Pancreas (tissue), 10 donors: ENCODE results near the gene XCL1. TPM values are rescaled to one million over a fixed set of nuclear protein-coding genes. Genes with fewer than 3 reads are reported as not detected.

Experiments
- ATAC-seq, 4 donors: fragments of 200-7000 bp; cut with Tn5 transposase; one replicate each; pipeline versions ENCODE4 v1.8.0 to v1.9.1; 2020; ENCODE audit warnings: mild to moderate bottlenecking in 4 of 4, moderate library complexity in 4 of 4
- DNase-seq, 6 donors: peaks; one replicate each; pipeline ENCODE4 v3.0.0-alpha.2; 2020
- FAIRE-seq: peaks from 2 replicates; lab custom pipeline; 2012; peaks lifted over from hg19 to GRCh38; lab: Jason Lieb, UNC
- H3K27ac ChIP-seq, 4 donors: fragments of 200-600 bp; sonication (generic); 1 replicate in 3 of 4; 2 replicates in 1 of 4; pipeline versions ENCODE4 v1.5.0 to v1.8.0; 2020
- H3K27me3 ChIP-seq, 4 donors: fragments of 200-600 bp; one replicate each; pipeline ENCODE4 v1.8.0; 2021
- H3K36me3 ChIP-seq, 3 donors: fragments of 200-600 bp; sonication (generic) in 1 of 3; one replicate each; pipeline versions ENCODE4 v1.5.0 to v1.8.0; 2020 to 2021
- H3K4me1 ChIP-seq, 3 donors: fragments of 200-600 bp; one replicate each; pipeline ENCODE4 v1.8.0; 2021
- H3K4me3 ChIP-seq, 4 donors: fragments of 200-600 bp; sonication (generic) in 2 of 4; one replicate each; pipeline versions ENCODE4 v1.5.0 to v1.8.0; 2020 to 2021
- H3K9me3 ChIP-seq, 4 donors: fragments of 200-600 bp; one replicate each; pipeline ENCODE4 v1.8.0; 2021
- CTCF ChIP-seq, 4 donors: fragments of 200-600 bp; sonication (generic) in 3 of 4; IDR thresholded peaks; one replicate each; pipeline versions ENCODE4 v1.5.0 to v1.8.0; 2021; ENCODE audit warnings: antibody characterized with exemption in 4 of 4
- WGBS, 2 donors: extraction: QIAGEN DNeasy Blood & Tissue Kit; methylation state at CpG; one replicate each; pipeline ENCODE4 v1.1.7; 2013; 5-methylcytosine and 5-hydroxymethylcytosine counted together
- intact Hi-C, 3 donors: fragments of 100-400 bp; cut with DNase I; formaldehyde crosslinking; loops; one replicate each; pipeline versions ENCODE4 v1.11.1 to v1.14.2; 2022
- polyA plus RNA-seq, 2 donors: library from polyadenylated mRNA; stranded (reverse); fragments of 200-250 nt; gene quantifications; one replicate each; pipeline ENCODE4 v1.2.3, GENCODE V29; 2013
- total RNA-seq, 6 donors: library from RNA; stranded (reverse); fragmentation: NEBNext Ultra II Directional in 4 of 6; extraction: Animal tissue kit (Norgen Biotek cat#: 25700) in 4 of 6; gene quantifications; one replicate each; pipeline versions ENCODE4 v1.2.1 to v1.2.4, GENCODE V29; 2021 to 2023
- donor health status: healthy with polysubstance abuse.
- donor health status: DM: no; HTN: no; CAD: no; lungs with moderate emphysema.
- donor health status: DM: no; HTN: no; CAD: no.
- donor health status: control.
- donor health status: control.
- donor health status: Bipolar disorder and iron deficiency.
- donor health status: DM: yes; HTN: yes; CAD: no.
- donor health status: DM: no; HTN: no; CAD: no.
- donor health status: DM: no; HTN: no; CAD: no.
- donor health status: DM: yes; HTN: yes; CAD: no.

The XCL1 gene
- total and polyA plus RNA-seq, 8 donors = 0.09 to 0.28 (median 0.14) TPM; not detected in 5

GRCh38 chr1:168629466-168629865 lies 53.1 kb downstream of the XCL1 start:
- no peak for FAIRE-seq
- no peaks in the 10 kb centered on the region for H3K27me3 ChIP-seq

More at GRCh38 chr1:168629466-168629865, 53.1 kb downstream of the XCL1 start:
- no peak for DNase-seq
- ATAC-seq = no peak
- intact Hi-C loops = no loop called here
- Histone ChIP-seq H3K4me1 (no peaks in the 10 kb centered on the region), H3K9me3 (no peaks in the 10 kb centered on the region), H3K36me3 (no peaks in the 10 kb centered on the region), H3K4me3 (no peak overlapping the region), H3K27ac (no peak overlapping the region)
- WGBS, 2 donors = 94 to 97% methylated on average over 1 of the region's 1 CpG
- no peak for TF ChIP-seq CTCF (IDR thresholded peaks at IDR 0.05)

Other genes with a start within 250 kb of the XCL1 start
- under 1 TPM in 1 of 6 donors, not detected in 5; 0.52 TPM for gene XCL2, start 32.6 kb upstream of the XCL1 start, total RNA-seq
- gene XCL2, start 32.6 kb upstream of the XCL1 start, polyA plus RNA-seq = under 1 TPM in 1 of 2 donors, not detected in 1; 0.23 TPM
- gene DPT, start 152.6 kb downstream of the XCL1 start, total RNA-seq = 10 to 100 TPM in 1 of 6 donors, 1 to 10 TPM in 5; 3.4 to 14.1 (median 5.8) TPM
- 10 to 100 TPM; 13.4 to 16.2 TPM for gene DPT, start 152.6 kb downstream of the XCL1 start, polyA plus RNA-seq